HG03095 (cell line): ENCODE data around the gene LRRC56.

Source experiments
- ATAC-seq: cut with Tn5 transposase; IDR thresholded peaks from one replicate; pipeline ENCODE4 v1.9.1; 2021; ENCODE audit warnings: moderate library complexity; ENCODE audit not compliant: unreplicated experiment

The LRRC56 gene

DNA sequence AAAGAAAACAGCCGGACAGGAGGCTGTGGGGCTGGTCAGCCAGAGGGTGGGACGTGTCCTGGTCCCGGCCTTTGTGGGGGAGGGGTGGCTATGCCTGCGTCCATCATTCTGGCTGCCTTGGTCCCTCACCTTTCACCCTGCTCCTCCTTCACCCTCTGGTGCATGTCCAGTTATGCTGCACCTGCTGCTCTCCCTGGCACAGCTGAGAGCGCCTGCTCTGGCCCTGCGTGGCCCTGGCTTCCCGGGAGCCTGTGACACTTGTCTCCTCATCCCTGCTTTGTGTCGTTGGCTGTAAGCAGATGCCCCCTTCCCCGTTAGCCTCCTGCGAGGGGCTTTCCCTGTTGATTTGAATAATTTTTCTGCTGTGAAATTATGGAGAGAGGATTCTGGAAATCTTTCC, 55.6 kb downstream of the LRRC56 start:
- ATAC-seq, result no peak

GRCh38 chr11:593347-593746, 56.0 kb downstream of the LRRC56 start:
- no peak for ATAC-seq

GRCh38 chr11:595400-595799, 58.1 kb downstream of the LRRC56 start:
- no peak for ATAC-seq

- ATAC-seq, result no peak
Measured at GRCh38 chr11:596374-596773, 59.0 kb downstream of the LRRC56 start.

GRCh38 chr11:597166-597725, 59.9 kb downstream of the LRRC56 start:
- ATAC-seq, result no peak

GRCh38 chr11:598005-598680, 60.8 kb downstream of the LRRC56 start:
- no peak for ATAC-seq

GRCh38 chr11:601573-602245, 64.4 kb downstream of the LRRC56 start:
- no peak for ATAC-seq

GRCh38 chr11:603154-603553, 65.8 kb downstream of the LRRC56 start:
- ATAC-seq, result no peak
